ENCODE results near the gene RBPMS2. TPM values are rescaled to one million over a fixed set of nuclear protein-coding genes. Genes with fewer than 3 reads are reported as not detected.
A peak's percentile ranks its signal among the peaks of the same experiment; 100 is the strongest.
"Not testable (repeated sequence)": the region's sequence is repeated elsewhere in the genome, so short reads cannot be mapped to it uniquely, and the experiment has no call there.

RBPMS2 gene
- total RNA-seq, 2 donors from 2014 or later = 1.0 to 15.4 TPM

DNA sequence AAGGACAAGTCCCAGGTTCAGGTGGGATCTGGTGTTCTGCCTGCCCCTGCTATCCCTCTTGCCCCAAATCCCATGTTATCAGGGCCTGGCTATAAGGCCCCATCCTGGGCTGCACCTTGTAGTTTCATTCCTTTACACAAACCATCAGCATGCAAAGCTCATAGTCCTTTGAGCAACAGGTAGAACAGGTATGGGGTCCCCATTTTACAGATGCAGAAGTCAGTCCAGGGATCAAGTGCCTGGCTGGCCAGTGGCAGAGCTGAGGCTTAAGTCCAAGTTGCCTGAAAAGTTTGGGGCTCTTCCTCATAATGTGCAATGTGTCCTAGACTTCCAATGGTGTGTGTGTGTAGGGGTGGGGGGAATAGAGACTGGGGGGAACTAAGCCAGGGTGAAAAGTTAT, 11.9 kb downstream of the RBPMS2 start:
- ATAC-seq (no peak), DNase-seq (no peak)
- intact Hi-C loops (cut with DNase I, micrococcal nuclease) = no loop called here

DNA sequence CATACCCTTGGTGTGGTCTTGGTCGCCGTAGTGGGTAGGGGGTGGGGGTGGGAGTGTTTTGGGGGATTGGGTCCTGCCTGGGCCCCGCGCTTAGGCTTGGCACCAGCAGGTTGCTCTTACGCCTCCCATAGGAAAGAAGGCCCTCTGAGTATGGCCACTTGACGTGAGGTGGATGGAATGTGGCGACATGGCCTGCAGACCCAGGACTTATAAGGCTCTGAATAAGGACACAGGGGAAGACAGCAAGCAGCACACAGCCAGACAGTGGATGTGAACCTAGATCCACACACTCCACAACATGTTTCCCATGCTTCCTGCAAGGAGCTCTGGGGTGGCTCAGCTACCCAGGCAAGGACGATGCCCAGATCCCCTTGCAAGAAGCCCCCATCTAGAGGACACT, 12.4 kb downstream of the RBPMS2 start:
- no peak for ATAC-seq
- no peak for DNase-seq
- intact Hi-C loops (cut with DNase I, micrococcal nuclease) = no loop called here

DNA sequence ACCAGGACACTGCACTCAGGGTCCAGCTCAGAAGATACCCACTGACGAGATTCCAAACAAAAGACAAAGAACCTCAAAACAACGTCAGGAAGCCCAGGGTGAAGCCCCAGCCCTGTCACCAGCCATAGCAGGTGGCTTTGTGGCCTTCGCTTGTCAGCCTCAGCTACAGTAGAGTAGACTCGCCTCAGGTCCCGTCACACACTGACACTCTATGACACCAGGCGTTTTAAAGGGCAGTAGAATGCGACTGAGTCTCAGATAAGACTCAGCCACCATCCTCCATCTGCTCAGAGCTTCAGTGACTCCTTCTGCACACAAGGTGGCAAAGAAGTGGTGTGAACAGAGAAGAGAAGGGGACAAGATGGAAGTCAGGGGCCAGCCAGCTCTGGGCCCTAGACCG, 12.8 kb downstream of the RBPMS2 start:
- intact Hi-C loops (cut with DNase I, micrococcal nuclease) = no loop called here
- DNase-seq (no peak), ATAC-seq (no peak)

DNA sequence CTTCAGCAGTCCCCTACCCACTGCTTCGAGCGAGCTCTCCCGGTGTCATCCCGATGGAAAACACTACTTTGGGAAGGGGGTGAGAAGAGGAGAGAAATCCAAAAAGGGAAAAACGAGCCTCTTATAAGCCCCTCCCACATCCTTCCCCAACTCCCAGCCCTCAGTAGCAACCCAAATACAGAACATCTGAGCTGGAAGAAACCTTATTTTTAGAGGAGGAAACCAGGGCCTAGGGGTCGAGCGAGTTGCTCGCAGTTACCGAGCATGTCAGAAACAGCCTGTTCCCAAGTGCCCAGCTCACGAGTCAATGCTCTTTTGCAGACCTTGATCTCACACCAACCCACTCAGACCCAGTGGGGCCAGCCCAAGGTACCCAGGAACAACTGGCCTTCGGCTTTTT, 14.2 kb downstream of the RBPMS2 start:
- DNase-seq (no peak), ATAC-seq (no peak)
- intact Hi-C loops (cut with DNase I, micrococcal nuclease) = no loop called here

DNA sequence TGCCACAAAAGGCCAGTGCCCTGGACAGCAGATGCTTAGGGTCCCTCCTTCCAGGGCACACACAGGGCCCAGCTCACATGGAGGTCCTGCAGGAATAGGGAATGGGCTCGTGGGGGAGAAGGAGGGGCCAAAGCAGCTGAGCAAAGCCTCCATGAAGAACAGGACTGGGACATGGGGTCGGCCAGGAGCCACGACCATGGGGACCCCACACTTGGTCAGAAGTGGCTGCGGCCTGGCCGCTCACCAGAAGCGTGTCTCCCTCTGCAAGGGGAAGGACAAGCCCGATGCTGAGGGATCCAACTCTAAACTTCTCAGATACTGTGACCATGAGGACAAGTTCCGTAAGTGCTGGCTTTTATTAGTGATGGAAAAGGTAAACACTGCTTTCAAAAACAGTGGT, 15.3 kb downstream of the RBPMS2 start:
- ATAC-seq (no peak), DNase-seq (no peak)
- intact Hi-C loops (cut with DNase I, micrococcal nuclease) = no loop called here

DNA sequence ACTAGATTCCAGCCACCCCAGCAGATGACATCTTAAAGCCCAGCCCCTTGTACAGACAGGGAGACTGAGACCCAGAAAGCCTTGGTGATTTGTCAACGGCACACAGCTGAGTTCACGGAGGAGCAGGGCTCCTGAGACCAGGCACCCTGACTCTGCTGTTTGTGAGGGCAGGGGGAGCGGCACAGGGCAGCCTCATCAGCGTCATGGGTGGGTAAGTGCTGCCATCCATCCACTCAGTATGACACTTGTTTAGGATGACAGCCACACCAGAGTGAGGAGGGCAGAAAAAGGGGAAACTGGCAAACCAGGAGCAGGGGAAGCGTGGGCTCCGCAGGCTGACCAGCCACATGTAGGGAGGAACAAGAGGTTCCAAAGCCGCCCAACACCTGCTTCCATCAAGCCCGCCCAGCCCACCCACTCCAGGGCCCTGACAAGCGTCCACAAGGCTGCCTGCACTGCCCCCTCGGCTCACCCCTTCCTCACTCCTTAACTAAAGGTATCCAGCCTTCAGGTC, 19.9 kb downstream of the RBPMS2 start:
- ATAC-seq = no peak
- intact Hi-C loops (cut with DNase I, micrococcal nuclease) = no loop called here
- DNase-seq = no peak

DNA sequence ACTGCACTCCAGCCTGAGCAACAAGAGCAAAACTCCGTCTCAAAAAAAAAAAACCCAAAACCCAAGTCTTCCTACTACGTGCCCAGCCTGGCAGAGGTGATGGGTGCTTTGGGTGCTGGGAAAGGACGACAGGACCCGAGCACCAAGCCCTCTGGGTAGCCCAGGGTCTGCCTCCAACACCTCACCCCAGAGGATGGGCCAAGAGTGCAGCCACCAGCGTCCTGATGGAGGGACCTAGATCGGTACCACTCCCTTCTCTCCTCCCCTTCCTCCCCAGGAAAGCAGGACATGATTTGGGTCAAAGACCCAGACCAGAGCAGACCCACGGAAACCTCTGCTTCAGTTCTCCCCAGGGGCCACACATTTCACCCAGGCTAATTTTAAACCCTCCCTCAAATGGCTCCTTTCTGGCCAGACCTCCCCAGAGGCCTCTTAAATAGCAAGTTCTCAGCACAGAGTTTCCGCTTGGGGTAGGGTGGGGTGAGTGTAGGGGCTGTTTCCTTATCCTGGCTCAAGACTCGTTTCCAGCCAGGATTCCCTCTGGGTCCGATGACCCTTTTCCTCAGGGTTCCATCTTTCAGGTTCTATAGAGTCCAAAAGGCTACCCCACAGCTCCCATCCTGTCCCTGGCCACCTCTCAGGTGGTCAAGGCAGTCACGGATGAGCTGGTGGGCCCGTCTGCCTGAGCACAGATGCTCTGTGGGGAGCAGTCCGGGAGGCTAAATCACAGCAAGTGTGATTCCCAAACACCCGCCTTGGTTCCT, 20.5 kb downstream of the RBPMS2 start:
- no peak for DNase-seq
- no peak for ATAC-seq
- intact Hi-C loops (cut with DNase I, micrococcal nuclease) = no loop called here

DNA sequence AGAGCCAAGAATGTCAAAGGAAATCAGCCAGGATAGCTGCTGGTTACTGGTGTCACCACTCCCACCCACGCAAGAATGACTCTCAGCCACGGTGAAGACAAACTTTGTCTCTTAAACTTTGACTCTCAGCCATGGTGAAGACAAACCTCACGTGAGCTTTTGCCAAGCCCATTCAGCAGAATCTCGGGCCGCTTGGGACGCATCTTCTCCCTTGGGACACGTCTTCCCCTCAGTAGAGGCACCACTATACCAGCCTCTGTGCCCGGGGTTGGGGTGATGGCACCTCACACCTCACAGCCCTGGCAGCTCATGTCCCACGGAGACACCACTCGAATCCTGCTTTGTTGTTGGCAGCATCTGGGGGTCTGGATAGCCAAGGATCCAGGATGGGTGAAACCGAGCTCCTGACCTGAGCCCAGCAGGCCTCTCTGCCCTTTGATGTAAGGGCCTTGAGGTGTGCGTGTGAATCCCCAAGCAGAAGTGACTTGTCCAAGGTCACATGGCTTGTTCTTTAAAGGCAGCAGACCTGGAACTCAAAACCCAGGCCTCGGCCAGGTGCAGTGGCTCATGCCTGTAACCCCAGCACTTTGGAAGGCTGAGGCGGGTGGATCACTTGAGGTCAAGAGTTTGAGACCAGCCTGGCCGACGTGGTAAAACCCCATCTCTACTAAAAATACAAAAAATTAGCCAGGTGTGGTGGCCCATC, 21.8 kb downstream of the RBPMS2 start:
- DNase-seq (no peak), ATAC-seq (no peak)
- intact Hi-C loops (cut with DNase I, micrococcal nuclease) = no loop called here

DNA sequence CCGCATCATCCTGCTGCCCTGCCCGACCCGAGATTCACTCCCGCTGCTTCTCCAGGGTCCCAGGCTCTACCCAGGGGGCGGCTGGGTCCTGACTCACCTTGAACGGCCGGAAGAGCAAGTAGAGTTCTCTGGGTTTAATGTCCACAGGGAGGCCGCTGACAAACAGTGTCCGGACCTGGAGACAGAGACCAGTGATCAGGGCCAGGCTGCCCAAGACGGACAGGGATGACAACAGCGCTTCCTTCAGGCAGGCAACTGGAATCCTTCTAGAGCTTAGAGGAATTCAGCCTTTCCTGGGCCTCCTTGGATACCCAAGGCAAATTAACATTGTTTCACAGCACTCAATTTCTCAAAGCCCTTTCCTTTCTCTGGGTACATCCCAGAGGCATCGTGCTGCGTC, 23.9 kb downstream of the RBPMS2 start:
- no peak for DNase-seq
- ATAC-seq = no peak
- intact Hi-C loops (cut with DNase I, micrococcal nuclease) = no loop called here

DNA sequence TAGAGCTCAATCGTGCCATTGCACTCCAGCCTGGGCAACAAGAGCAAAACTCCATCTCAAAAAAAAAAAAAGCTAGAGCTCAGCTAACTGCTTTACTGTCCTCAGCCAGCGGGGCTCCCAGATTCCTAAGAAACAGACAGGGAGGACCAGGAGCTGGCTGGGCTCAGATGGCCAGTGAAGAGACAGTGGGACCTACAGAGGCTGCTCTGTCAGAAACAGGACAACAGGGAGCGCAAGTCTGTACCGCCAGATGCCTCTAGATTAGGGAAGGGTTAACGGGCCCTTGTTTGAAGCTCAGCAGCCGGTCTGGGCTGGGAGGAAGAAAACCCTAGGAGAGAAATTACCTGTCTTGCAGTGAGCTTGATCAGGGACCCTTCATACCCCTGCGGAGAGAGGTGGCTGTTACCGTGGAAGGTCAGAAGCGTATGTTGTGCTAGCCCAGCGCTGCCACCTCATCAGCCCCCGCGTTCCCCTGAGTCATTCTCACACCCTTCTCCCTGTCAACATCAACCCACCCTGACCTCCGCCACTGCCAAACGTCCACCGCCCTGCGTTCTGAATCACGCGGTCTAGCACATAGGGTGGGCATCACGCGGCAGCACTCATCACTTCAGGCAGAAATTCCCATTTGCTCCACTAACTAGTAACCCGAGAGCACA, 25.3 kb downstream of the RBPMS2 start:
- DNase-seq (no peak), ATAC-seq (no peak)
- intact Hi-C loops (cut with DNase I, micrococcal nuclease) = no loop called here

DNA sequence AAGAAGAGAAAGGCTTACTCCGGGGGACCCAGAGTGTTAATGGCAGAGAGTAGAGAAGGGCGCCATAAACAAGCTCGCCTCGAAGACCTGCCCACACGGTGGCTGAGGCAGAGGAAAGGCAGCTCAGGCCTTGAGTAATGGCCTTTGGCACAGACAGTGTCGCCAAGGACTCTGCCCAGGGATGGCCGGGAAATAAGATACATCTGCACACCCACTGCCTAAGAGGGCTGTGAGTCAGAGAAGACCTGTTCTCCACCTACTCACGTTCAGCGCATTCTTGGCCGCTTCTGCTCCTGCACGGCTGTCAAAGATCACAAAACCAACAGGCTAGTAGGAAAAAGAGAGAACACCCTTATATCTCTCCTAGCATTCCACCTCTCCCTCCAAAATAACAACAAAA, 26.2 kb downstream of the RBPMS2 start:
- peak in 1 of 2 donors; percentile 56 for DNase-seq
- intact Hi-C loops (cut with DNase I, micrococcal nuclease) = no loop called here
- ATAC-seq = peak; percentile 34

DNA sequence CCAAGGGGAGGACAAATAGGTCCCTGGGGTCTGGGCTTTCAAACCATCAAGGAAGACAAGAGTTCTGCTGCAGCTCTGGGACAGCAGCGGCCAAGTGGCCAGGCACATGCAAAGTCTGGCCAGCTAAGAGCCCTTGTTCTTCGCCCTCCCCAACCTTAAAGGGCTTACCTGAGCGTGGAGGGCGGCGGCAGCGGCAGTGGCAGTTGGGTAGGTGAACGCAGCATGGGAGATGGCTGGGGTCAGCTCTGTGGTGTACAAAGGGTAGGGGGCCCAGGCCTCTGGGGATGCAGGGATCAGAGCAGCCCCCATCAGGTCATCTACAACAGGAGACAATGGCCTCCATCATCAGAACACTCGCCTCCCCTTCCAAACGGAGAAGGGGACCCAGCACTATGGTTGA, 27.1 kb downstream of the RBPMS2 start:
- ATAC-seq (no peak), DNase-seq (no peak)
- intact Hi-C loops (cut with DNase I, micrococcal nuclease) = no loop called here

DNA sequence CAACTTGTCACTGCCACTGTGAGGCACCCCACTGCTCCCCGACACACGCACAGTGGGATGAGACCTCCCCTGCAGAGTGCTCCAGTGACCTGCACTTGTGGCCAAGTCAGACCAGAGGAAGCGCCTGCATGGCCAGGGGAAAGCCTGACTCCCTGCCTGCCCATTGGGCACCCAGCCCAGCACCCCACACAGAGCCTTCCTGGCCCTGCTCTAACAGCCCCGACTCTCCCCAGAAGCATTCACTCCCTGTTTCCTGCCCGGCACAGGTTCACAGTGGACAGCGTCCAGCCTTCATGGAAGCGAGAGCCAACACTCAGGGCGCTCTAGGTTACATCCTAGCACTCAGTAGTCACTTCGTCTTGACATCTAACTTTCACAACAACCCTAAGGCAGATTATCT, 27.8 kb downstream of the RBPMS2 start:
- DNase-seq = no peak
- intact Hi-C loops (cut with DNase I, micrococcal nuclease) = no loop called here
- no peak for ATAC-seq

DNA sequence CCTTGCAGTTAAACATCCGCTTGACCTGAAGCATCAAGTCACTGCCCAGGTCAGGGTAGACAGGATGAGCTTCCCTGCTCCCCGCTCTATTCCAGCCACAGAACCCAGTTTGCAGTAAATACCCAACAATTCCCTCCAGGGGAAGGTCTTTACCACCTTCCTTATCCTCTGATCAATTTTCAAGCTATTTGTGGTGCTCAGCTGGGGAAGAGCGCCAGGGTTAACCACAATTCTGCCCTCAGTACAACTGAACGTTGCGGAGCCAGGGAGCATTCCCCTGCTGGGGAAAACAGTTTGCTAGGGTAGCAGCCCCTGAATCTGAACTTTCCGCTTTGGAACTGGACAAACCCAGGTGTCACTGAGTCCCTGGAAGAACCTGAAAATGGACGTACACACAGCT, 28.5 kb downstream of the RBPMS2 start:
- intact Hi-C loops (cut with DNase I, micrococcal nuclease) = no loop called here
- ATAC-seq = no peak
- no peak for DNase-seq

DNA sequence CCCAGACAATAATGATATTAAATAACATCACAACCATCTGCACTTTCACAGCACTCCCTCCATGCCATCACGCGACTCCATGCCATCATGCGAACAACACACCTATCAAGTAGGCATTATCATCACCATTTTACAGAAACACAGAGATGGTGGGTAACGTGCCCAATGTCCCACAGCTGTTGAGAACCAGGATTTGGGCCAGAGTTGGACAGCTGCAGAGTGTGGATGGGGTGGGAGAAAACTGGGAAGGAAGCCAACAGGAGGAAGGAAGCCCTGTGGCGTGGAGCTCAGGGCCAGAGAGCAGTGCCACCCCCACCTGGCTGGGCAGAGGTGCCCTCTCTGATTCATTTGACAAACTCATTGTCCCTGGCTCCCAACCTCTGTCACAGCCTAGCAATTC, 29.0 kb downstream of the RBPMS2 start:
- intact Hi-C loops (cut with DNase I, micrococcal nuclease) = no loop called here
- ATAC-seq (no peak), DNase-seq (no peak)

DNA sequence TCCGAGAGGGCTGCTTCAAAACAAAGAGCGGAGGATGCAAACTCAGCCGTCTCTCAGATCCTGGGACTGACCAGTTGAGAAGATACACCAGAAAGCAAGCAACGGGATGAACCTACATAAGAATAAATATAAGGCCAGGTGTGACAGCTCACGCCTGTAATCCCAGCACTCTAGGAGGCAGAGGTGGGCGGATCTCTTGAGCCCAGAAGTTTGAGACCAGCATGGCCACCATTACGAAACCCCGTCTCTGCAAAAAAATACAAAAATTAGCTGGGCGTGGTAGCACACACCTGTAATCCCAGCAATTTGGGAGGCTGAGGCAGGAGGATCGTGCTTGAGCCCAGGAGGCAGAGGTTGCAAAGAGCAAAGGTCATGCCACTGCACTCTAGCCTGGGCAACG, 31.7 kb downstream of the RBPMS2 start:
- intact Hi-C loops (cut with DNase I, micrococcal nuclease) = no loop called here
- no peak for DNase-seq
- no peak for ATAC-seq

DNA sequence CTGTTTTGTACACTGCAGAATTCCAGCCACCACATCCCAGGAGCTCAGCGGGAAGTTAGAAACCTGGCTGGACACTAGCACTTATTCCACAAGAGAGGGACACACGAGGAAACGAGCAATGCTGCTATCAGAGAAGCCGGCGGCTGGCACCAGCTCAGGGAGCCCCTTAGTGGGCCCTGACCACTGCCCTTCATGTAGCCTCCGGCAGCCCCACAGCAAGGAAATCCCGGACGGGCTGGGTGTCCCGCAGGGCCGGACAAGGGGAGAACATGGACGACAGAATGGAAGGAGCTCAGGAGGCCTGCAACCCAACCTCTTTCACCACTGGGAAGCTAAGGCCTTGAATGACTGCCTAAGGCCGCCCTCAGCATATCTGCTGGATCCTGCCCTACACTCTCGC, 32.5 kb downstream of the RBPMS2 start:
- intact Hi-C loops (cut with DNase I, micrococcal nuclease) = no loop called here
- ATAC-seq = no peak
- no peak for DNase-seq

DNA sequence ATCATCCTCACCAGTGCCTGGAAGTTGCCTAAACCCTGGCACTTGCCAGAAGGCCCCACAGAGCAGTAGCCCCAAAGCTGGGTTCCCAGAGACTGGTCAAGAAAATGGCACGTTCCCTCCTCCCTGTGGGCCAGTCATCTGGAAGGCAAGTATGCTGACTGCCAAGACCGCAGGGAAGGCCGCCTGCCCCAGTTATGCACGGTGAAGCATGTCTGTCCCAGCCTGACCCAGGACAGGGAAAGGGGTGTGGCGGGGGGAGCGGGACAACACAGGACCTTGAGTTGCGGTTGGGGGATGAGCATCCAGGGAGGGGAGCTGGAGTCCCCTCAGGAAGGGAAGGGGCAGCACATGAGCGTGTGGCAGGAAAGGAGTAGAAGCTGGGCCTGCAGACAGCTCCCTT, 33.0 kb downstream of the RBPMS2 start:
- DNase-seq (no peak), ATAC-seq (no peak)
- intact Hi-C loops (cut with DNase I, micrococcal nuclease) = no loop called here

DNA sequence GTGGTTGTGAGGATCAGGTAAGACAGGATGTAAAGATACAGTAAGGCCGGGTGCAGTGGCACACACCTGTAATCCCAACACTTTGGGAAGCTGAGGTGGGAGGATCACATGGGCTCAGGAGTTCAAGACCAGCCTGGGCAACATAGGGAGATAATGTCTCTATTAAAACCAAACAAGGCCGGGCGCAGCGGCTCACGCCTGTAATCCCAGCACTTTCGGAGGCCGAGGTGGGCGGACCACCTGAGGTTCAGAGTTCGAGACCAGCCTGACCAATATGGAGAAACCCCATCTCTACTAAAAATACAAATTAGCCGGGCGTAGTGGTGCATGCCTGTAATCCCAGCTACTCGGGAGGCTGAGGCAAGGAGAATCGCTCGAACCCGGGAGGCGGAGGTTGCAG, 33.7 kb downstream of the RBPMS2 start:
- ATAC-seq; DNase-seq; intact Hi-C loops (cut with DNase I, micrococcal nuclease): not testable (repeated sequence)

Data from left colon (tissue), 2 donors.